Transverse colon (tissue), 4 donors: ENCODE measurements around the gene SLC22A15.

ENCODE experiments used
- CTCF ChIP-seq, 5 experiments: fragments of 200-600 bp in 3 of 5; fragments of 450-650 bp in 2 of 5; sonication (generic) in 3 of 5; IDR thresholded peaks; 1 replicate in 2 of 5; 2 replicates in 3 of 5; pipeline ENCODE4 v1.5.1; 2016 to 2017; ENCODE audit warnings: antibody characterized with exemption in 5 of 5, inconsistent platforms in 3 of 5, mild to moderate bottlenecking in 2 of 5, moderate library complexity in 1 of 5
- EP300 ChIP-seq: sonication (generic); formaldehyde crosslinking; IDR thresholded peaks from one replicate; pipeline ENCODE4 v1.6.1; 2017; ENCODE audit warnings: antibody characterized with exemption, low read depth
- POLR2A ChIP-seq: fragments of 450-650 bp; IDR thresholded peaks from one replicate; pipeline ENCODE4 v1.6.1; 2016; ENCODE audit warnings: antibody characterized with exemption, mild to moderate bottlenecking, moderate library complexity
- POLR2AphosphoS5 ChIP-seq, 3 donors: sonication (generic); formaldehyde crosslinking; IDR thresholded peaks; one replicate each; pipeline ENCODE4 v1.6.1; 2016; ENCODE audit warnings: antibody characterized with exemption in 3 of 3

GRCh38 chr1:115951560-115951959 is 24.8 kb upstream of the SLC22A15 start:
- TF ChIP-seq CTCF (IDR thresholded peaks at IDR 0.05) (no peak), POLR2A (no peak), EP300 (no peak), POLR2AphosphoS5 (IDR thresholded peaks at IDR 0.05) (no peak)
